ENCODE results near the gene DOCK1.

Gene DOCK1

GRCh38 chr10:127092916-127093315, 187.7 kb downstream of the DOCK1 start:
- no peak for DNase-seq

GRCh38 chr10:127094984-127095383, 189.8 kb downstream of the DOCK1 start:
- DNase-seq: no peak

GRCh38 chr10:127100983-127101615, 195.9 kb downstream of the DOCK1 start:
- no peak for DNase-seq

GRCh38 chr10:127102176-127102575, 196.9 kb downstream of the DOCK1 start:
- no peak for DNase-seq

- no peak for DNase-seq
These were observed 209.9 kb downstream of the DOCK1 start for GRCh38 chr10:127115100-127115499.

- peak; percentile 10 for DNase-seq
These were observed 211.9 kb downstream of the DOCK1 start for GRCh38 chr10:127117125-127117524.

GRCh38 chr10:127118034-127118433, 212.8 kb downstream of the DOCK1 start:
- DNase-seq: no peak

GRCh38 chr10:127119936-127120335, 214.7 kb downstream of the DOCK1 start:
- no peak for DNase-seq

GRCh38 chr10:127122831-127123230, 217.6 kb downstream of the DOCK1 start:
- no peak for DNase-seq

- DNase-seq: no peak
These were observed 218.4 kb downstream of the DOCK1 start for GRCh38 chr10:127123626-127124025.

GRCh38 chr10:127125331-127125730, 220.1 kb downstream of the DOCK1 start:
- DNase-seq: no peak

- no peak for DNase-seq
These were observed 222.6 kb downstream of the DOCK1 start for GRCh38 chr10:127127822-127128221.

- DNase-seq: no peak
These were observed 223.9 kb downstream of the DOCK1 start for GRCh38 chr10:127129104-127129503.

GRCh38 chr10:127132451-127132850, 227.2 kb downstream of the DOCK1 start:
- DNase-seq: no peak

- DNase-seq: no peak
These were observed 228.0 kb downstream of the DOCK1 start for GRCh38 chr10:127133225-127133624.

- no peak for DNase-seq
These were observed 228.7 kb downstream of the DOCK1 start for GRCh38 chr10:127133672-127134500.

- DNase-seq: no peak
These were observed 230.8 kb downstream of the DOCK1 start for GRCh38 chr10:127135844-127136577.

GRCh38 chr10:127137391-127137790, 232.2 kb downstream of the DOCK1 start:
- no peak for DNase-seq

- no peak for DNase-seq
These were observed 236.9 kb downstream of the DOCK1 start for GRCh38 chr10:127142136-127142535.

- no peak for DNase-seq
These were observed 237.6 kb downstream of the DOCK1 start for GRCh38 chr10:127142856-127143255.

GRCh38 chr10:127145173-127145572, 239.9 kb downstream of the DOCK1 start:
- DNase-seq: no peak

GRCh38 chr10:127146661-127147060, 241.4 kb downstream of the DOCK1 start:
- no peak for DNase-seq

GRCh38 chr10:127148066-127148932, 243.1 kb downstream of the DOCK1 start:
- DNase-seq: no peak

Measured in NK-92 treated with Interleukin-12 subunit alpha and Interleukin-12 subunit beta, amount 100 ng/mL, for 24 hours (cell line).